Nephron progenitor cell (in vitro differentiated cells): ENCODE measurements around the gene AFAP1.

ENCODE experiments used
- DNase-seq: peaks from one replicate; pipeline ENCODE4 v3.0.0; 2021
- H3K27ac Mint-ChIP-seq: 2 replicates; pipeline ENCODE4 v1.8.0; 2021; ENCODE audit warnings: mild to moderate bottlenecking, moderate library complexity, mixed read lengths
- H3K27me3 Mint-ChIP-seq: 2 replicates; pipeline ENCODE4 v1.8.0; 2021; ENCODE audit warnings: mild to moderate bottlenecking, low read depth, mixed read lengths; ENCODE audit not compliant: poor library complexity
- H3K36me3 Mint-ChIP-seq: 2 replicates; pipeline ENCODE4 v1.8.0; 2021; ENCODE audit warnings: low read depth, mixed read lengths
- H3K4me1 Mint-ChIP-seq: 2 replicates; pipeline ENCODE4 v1.8.0; 2021; ENCODE audit warnings: mixed read lengths
- H3K4me3 Mint-ChIP-seq: 2 replicates; pipeline ENCODE4 v1.8.0; 2021; ENCODE audit warnings: mild to moderate bottlenecking, moderate library complexity, mixed read lengths
- H3K9me3 Mint-ChIP-seq: 2 replicates; pipeline ENCODE4 v1.8.0; 2021; ENCODE audit warnings: mild to moderate bottlenecking, moderate library complexity, mixed read lengths
- CTCF ChIP-seq: fragments of 200-600 bp; sonication (generic); IDR thresholded peaks from 2 replicates; pipeline ENCODE4 v1.5.0; 2021; ENCODE audit warnings: antibody characterized with exemption

The AFAP1 gene

GRCh38 chr4:7985072-7985471 is 45.4 kb upstream of the AFAP1 start:
- TF ChIP-seq CTCF = no peak
- Mint-ChIP-seq H3K36me3 (no peaks in the 10 kb centered on the region), H3K9me3 (peaks cover 14% of the 10 kb centered on the region), H3K4me3 (no peak overlapping the region), H3K27ac (no peak overlapping the region), H3K27me3 (peaks cover 16% of the 10 kb centered on the region), H3K4me1 (peaks cover 53% of the 10 kb centered on the region)
- no peak for DNase-seq

DNA sequence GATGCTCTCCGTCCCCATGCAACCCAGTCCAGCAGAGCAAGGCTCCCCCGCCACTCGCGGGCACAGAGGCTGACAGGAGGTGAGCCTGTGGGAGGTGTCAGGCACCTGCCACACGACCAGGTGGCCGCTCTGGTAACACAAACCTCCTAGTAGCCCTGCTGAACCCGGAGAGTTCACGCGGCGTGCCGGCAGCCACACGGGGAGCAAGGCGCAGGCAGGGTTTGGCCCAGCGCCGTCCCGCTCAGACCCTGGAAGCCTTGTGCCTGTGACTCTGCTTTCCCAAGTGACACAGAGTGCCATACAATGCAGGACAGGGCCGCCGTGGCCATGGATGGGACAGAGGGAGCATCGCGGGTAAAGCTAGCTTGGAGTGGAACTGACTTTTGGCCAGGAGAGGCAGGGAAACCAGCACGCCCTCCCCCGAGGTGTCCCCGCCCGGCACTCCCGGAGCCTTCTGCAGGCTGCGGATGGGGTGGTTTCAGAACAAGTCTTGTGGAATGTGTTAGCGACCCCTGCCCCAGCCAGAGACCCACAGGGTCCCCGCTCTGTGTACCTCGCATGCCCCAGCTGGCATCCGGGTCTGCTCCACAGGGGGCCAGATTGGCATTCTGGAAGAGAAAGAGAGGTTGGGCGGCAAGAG is 44.7 kb upstream of the AFAP1 start:
- H3K27me3 Mint-ChIP-seq = peaks cover 16% of the 10 kb centered on the region
- H3K4me1 Mint-ChIP-seq = peaks cover 60% of the 10 kb centered on the region
- H3K4me3 Mint-ChIP-seq = no peak overlapping the region
- peak overlapping the region; percentile 20 for H3K27ac Mint-ChIP-seq
- TF ChIP-seq CTCF = no peak
- no peaks in the 10 kb centered on the region for H3K36me3 Mint-ChIP-seq
- no peak for DNase-seq
- H3K9me3 Mint-ChIP-seq = peaks cover 11% of the 10 kb centered on the region

GRCh38 chr4:7983296-7983695 is 43.6 kb upstream of the AFAP1 start:
- Mint-ChIP-seq H3K36me3 (no peaks in the 10 kb centered on the region), H3K4me3 (no peak overlapping the region), H3K9me3 (peaks cover 8% of the 10 kb centered on the region), H3K27ac (no peak overlapping the region), H3K27me3 (peaks cover 16% of the 10 kb centered on the region), H3K4me1 (peaks cover 64% of the 10 kb centered on the region)
- no peak for DNase-seq
- no peak for TF ChIP-seq CTCF

DNA sequence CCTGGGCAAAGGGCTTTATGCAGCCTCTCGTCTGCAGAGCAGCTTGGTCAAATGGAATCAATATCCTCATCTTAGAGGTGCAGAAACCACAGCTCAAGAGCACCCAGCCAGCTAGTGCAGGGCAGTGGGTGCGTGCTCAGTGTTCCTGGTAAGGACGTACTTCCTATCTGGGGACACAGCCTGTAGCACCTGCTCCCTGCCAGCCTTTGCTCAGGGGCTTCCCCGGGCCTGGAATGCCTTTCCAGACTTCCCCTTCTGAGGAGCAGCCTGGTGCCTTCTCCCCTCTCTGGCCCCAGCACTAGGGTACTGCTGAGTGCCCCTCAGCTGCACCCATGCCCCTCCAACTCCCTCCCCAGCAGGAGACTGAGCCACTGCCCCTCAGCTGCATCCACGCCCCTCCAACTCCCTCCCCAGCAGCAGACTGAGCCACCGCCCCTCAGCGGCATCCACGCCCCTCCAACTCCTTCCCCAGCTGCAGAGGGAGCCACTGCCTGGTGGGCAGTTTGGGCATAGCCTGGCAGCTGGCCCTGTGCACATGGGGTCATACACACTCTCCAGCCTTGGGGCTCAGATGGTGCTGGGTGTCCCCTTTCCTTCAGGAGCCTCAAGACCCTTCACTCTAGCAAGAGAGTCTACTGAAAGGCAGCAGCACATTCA is 42.2 kb upstream of the AFAP1 start:
- H3K4me3 Mint-ChIP-seq = no peak overlapping the region
- H3K27me3 Mint-ChIP-seq = peaks cover 10% of the 10 kb centered on the region
- H3K4me1 Mint-ChIP-seq = peaks cover 55% of the 10 kb centered on the region
- H3K27ac Mint-ChIP-seq = no peak overlapping the region
- H3K36me3 Mint-ChIP-seq = no peaks in the 10 kb centered on the region
- peaks cover 7% of the 10 kb centered on the region for H3K9me3 Mint-ChIP-seq
- TF ChIP-seq CTCF = no peak
- no peak for DNase-seq

- peaks cover 38% of the 10 kb centered on the region for H3K4me1 Mint-ChIP-seq
- peaks cover 18% of the 10 kb centered on the region for H3K27me3 Mint-ChIP-seq
These were observed 40.4 kb upstream of the AFAP1 start for GRCh38 chr4:7980036-7980435.

More at GRCh38 chr4:7980036-7980435, 40.4 kb upstream of the AFAP1 start:
- no peak for TF ChIP-seq CTCF
- Mint-ChIP-seq H3K36me3 (no peaks in the 10 kb centered on the region), H3K27ac (no peak overlapping the region), H3K9me3 (peaks cover 8% of the 10 kb centered on the region), H3K4me3 (no peak overlapping the region)
- DNase-seq = no peak
